SIG-M5 (cell line): ENCODE data around the gene ST6GALNAC4.

Source experiments
- DNase-seq: peaks from one replicate; lab custom pipeline; 2025; lab: John Stamatoyannopoulos, UW

The ST6GALNAC4 gene

GRCh38 chr9:127912296-127912695 lies 4.5 kb downstream of the ST6GALNAC4 start:
- no peak for DNase-seq

- no peak for DNase-seq
Observed at GRCh38 chr9:127910613-127911205, 6.1 kb downstream of the ST6GALNAC4 start.

- no peak for DNase-seq
Observed at GRCh38 chr9:127909839-127910273, 7.0 kb downstream of the ST6GALNAC4 start.

- DNase-seq = no peak
Observed at GRCh38 chr9:127908660-127908926, 8.2 kb downstream of the ST6GALNAC4 start.

DNA sequence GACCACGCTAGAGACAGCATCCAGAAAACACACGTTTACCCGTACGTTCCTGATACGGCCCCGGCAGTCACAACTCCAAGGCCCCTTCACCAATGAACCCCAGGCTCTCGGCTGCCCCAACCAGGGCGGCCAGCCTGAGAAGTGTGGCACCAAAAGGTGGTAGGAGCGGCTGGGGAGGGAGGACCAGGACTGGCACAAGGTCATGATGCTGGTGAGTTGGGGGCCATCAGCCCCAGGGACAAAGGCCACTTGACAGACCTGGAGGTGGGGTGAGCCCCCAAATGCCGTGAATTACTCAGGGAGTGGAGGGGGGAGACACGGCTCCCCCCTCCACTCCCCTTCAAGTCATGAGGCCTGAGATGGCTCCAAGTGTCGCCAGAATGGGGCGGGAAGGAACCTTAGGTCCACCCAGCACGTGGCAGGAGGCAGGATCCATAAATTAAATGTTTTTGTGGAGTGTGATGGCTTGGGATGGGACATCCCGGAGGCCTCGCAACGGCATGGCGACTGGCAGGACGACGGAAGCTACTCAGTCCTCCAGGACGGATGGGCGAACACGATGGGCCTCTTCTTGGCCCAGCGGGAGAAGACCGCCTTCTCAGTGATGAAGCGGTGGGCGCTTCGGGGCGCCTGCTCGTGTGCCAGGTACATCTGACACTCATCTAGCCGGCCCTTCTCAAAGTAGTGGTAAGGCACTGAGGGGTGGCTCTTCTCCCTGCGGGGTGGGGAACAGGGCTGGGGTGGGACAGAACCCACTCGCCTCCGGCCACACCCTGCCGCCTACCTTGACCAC lies 8.8 kb downstream of the ST6GALNAC4 start:
- DNase-seq = no peak

- no peak for DNase-seq
Observed at GRCh38 chr9:127905788-127906191, 11.1 kb downstream of the ST6GALNAC4 start.

GRCh38 chr9:127905004-127905728 lies 11.7 kb downstream of the ST6GALNAC4 start:
- DNase-seq = no peak

GRCh38 chr9:127904561-127905003 lies 12.3 kb downstream of the ST6GALNAC4 start:
- DNase-seq = no peak

DNA sequence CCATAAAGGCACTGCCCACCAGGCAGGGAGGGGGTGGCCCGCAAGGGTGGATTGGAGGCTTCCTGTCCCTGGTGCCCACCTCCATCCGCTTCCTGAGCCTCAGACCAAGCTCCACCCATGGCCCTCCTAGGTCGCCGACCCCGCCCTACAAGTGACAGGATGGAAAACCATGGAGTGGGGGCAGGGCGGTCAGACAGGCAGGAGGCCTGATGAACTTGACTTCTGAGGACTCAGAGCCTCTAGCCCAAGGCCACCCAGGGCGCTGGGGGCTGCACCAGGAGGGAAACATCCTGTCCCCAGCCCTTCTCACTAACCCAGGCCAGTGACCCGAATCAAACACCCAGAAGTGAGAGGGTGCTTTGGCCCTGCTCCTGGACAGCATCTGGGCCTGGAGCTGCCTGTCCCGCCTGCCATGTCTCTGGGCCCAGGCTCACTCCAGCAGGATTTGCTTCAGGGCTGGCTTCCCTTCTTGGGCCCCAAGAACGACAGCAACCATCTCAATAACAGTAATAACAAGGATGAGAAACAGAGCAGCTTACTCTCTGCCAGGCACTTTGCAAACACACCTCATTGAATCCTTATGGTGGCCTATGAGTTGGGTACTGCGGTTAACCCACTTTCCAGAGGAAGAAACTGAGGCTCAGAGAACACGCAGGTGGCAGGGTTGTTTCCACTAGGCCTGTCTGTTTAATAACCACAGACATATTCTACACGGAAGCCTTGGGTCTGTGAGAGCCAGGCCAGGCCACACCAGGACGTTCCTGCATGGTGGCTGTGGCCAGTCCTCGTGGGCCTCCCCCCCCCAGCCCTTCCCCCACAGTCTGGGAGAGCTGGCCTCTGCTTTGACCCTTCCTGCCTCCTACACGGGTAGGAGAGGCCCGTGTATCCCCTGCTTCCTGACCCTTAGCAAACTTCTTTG lies 13.0 kb downstream of the ST6GALNAC4 start:
- no peak for DNase-seq

DNA sequence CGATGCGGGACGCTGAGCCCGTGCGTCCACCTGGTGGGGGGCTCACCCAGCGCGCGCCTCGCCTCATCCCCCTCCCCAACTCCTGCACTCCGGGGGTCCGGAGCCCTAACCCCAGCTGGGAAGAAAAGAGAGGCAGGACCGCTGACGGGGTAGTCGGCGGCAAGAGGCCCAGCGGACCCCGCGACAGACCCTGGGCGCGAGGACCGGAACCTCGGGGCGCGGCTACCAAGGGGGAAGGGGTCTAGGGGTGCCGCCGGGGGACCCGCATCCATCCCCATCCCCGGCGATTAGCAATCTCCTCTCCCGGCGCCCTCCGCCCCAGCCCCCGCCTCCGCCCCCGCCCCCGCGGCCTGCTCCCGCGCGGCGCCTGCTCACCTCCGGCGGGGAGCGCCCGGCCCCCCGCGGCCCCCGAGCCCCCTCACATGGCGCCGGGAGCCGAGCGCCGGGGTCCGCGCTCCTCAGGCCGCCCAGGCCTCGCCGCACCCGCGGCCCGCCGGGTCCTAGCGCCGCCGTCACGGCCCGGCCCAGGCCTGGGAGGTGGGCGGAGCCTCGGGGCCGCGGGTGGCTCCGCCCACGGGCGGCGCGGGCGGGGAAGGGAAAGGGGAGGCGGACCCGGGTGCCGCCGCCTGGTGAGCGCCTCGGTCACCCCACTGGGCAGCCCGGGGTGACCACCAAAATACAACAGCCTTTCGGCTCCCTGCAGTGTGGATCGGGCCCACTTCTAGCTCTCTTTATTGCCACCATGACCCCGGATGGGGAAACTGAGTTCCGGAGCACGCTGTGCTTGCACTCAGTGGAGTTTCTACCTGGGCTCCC lies 17.5 kb downstream of the ST6GALNAC4 start, which contains the start of gene ST6GALNAC6:
Gene ST6GALNAC6 (minus strand): TSS at position 476 of the 816 bp plus-strand sequence. CDS start 1,622 bp downstream, outside the sequence.
- DNase-seq = no peak

DNA sequence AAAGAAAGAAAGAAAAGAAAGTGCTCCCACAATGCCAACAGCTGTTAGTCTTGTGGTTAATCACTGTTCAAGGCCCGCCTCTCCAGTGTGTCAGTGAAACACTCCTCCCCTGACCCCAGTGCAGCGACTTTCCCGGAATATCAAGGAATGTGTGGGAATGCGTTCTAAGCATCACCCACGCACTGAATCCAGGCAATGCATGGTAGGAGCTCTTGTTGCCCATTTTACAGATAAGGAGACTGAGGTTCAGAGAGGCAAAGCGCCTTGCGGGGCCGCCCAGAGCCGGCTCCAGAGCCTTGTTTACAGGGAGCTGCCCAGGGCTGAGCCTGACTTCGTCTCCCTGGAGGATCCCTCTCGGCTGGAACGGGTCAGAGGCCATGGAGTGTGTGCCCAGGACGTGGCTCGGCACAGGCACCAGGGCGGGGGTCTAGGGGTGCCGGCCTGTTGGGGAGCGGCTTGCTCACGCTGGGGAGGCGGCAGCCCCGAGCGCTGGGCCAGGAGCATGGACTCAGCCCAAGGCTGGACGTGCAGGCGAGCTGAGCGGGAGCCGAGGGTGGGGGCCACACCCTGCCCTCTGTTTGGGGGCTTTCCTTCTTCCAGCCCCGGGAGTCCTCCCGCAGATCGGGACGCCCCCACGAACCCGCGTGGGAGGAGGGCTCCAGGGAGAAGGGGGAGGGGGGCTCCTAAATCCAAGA lies 18.3 kb downstream of the ST6GALNAC4 start:
- no peak for DNase-seq

DNA sequence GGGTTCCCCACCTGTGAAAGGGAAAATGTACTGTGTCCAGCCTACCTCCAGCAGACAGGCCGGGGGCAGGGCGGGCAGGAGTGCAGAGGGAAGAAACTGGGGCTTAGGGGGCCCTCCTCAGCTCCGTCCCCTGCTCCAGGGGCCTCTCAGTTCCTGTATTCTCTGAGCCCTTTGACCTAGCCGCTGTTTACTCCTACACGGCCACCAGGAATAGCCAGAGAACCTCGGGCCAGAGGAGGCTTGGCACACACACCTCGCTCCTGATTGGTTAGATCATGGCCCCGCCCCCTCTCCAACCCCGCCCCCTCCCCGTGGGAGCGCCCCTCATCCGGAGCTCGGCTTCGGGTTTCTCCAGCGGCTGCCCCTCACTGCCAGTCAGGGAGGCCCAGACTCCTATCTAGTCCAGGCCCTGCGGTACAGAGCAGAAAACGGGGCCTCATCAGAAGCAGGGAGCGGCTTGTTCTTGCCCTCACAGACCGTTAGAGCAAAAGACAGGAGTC lies 19.6 kb downstream of the ST6GALNAC4 start:
- DNase-seq = no peak

DNA sequence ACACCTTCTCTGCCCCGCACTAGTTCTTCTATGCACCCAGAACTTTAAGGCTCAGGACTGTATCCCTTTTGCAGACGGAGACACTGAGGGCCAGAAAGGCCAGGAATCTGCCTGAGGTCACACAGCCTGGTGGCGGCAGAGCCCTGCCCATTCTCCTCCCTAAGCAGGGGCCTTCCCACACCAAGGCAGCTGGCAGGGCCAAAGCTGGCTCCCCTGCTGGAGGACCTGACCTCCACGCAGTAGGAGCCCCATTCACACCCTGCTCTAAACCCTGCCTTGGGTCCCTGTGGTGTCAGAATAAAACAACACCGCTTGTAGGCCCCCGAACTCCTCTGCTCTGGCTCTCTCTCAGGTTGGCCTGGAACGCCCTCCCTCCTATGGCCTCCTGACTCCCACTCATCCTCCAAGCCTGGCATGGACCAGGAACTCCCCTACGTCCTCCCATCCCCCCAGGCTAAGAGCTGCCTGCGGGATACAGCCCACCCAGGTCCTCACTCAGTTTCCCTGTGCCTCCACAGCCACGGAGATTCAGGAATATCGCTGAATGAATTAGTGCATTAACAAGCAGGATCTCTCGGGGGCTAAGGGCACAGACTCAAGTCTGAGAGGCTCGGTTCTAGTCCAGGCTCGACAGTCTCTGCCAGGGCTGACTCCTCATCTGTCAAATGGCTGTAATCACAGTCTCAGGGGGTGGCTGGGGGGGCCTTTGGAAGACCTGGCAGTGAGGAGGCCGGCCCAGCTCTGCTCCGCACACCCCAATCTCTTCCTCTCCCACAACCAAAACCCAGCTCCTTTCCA lies 20.2 kb downstream of the ST6GALNAC4 start:
- DNase-seq = no peak

- no peak for DNase-seq
Observed at GRCh38 chr9:127895811-127896210, 21.0 kb downstream of the ST6GALNAC4 start.

DNA sequence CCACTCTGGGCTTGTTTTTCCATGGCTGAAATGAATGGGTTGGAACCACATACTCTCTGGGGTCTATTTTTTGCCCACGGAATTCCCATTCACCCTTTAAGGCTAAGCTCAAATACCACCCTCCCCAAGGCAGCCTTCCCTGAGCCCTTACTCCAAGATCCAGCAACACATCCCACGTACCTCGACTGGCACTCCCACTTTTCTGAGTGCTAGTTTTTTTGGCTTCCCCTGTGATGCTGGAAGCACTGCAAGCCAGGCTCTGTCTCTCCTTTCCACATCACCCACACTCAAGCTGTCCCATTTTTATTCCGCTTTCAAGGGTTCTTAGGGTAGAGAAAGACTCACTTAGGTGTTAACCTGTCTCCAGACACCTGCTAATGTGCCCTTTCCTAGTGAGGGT lies 23.4 kb downstream of the ST6GALNAC4 start:
- DNase-seq = no peak

GRCh38 chr9:127892831-127893230 lies 24.0 kb downstream of the ST6GALNAC4 start:
- DNase-seq = no peak

DNA sequence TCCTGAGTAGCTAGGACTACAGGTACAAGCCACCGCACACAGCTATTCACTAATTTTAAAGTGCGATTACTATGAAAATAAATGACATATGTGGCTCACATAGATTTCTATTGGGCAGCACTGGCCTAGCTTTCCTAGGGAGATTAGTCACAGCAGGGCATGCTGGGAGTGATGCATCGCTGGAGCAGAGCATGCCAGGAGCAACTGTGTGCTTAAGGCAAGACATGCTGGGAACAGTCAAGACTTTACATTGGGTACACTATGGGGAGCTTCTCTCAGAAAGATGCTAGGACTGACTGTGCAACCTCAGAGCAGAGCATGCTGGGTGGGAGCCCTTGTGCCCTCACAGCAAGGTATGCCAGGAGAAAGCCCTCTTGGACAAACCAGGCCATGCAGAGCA lies 26.8 kb downstream of the ST6GALNAC4 start:
- no peak for DNase-seq

DNA sequence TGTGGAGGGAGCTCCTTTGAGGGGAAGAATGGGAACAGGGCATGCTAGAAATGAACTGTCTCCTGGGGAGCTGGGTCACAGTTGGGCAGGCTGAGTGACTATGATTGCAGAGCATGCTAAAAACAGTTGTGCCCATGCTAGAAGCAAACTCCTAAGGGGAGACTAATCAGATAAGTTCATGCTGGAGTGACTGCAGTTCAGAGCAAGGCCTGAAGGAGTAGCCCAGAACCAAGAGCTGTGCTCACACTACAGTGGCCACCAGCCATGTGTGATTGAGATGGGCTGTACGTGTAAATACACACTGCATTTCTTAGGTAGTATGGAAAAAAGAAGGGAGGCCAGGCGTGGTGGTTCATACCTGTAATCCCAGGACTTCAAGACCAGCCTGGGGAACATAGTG lies 29.0 kb downstream of the ST6GALNAC4 start:
- DNase-seq = no peak

DNA sequence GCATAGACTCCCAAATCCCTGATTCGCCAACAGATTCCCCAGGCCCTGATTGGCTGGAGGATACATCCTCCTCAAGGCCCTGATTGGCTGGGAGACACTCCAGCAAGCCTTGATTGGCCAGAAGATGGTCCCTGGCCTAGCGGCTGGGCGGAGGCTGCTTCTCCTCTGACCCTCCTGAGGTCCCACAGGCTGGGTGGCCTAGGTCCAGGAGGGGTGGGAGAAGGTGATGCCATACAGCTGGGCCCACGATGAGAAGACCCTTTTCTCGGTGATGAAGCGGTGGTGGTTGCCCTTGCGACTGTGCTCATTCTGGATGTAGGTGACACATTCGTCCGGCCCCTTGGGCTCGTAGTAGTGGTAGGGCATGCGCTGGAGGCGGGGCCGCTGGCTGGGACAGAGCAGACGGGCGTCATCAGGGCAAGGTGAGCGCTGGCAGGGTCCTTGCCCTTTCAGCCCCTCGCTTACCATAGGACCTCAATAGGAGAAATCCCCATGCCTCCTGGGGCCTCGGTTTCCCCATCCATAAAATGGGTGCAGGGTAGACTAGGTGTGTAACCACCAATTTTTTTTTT lies 30.4 kb downstream of the ST6GALNAC4 start:
- DNase-seq = no peak
